Upper lobe of right lung (tissue), 1 donor: ENCODE results near the gene GCLM. TPM values are rescaled to one million over a fixed set of nuclear protein-coding genes. Genes with fewer than 3 reads are reported as not detected.
A peak's percentile ranks its signal among the peaks of the same experiment; 100 is the strongest.

Source experiments
- ATAC-seq: fragments of 200-7000 bp; cut with Tn5 transposase; one replicate; pipeline ENCODE4 v1.9.1; 2020; ENCODE audit warnings: mild to moderate bottlenecking, moderate library complexity
- DNase-seq: peaks from one replicate; pipeline ENCODE4 v3.0.0-alpha.2; 2020
- H3K27ac ChIP-seq: fragments of 200-600 bp; one replicate; pipeline ENCODE4 v1.8.0; 2022
- H3K27me3 ChIP-seq: fragments of 200-600 bp; one replicate; pipeline ENCODE4 v1.8.0; 2022; ENCODE audit warnings: mild to moderate bottlenecking
- H3K36me3 ChIP-seq: fragments of 200-600 bp; one replicate; pipeline ENCODE4 v1.8.0; 2022
- H3K4me1 ChIP-seq: fragments of 200-600 bp; one replicate; pipeline ENCODE4 v1.8.0; 2022
- H3K4me3 ChIP-seq: fragments of 200-600 bp; one replicate; pipeline ENCODE4 v1.8.0; 2022; ENCODE audit warnings: mild to moderate bottlenecking
- H3K9me3 ChIP-seq: fragments of 200-600 bp; one replicate; pipeline ENCODE4 v1.8.0; 2022
- CTCF ChIP-seq: fragments of 200-600 bp; IDR thresholded peaks from one replicate; pipeline ENCODE4 v1.8.0; 2022; ENCODE audit warnings: antibody characterized with exemption
- intact Hi-C: fragments of 100-400 bp; cut with DNase I; formaldehyde crosslinking; loops from one replicate; pipeline ENCODE4 v1.11.0; 2022
- total RNA-seq: library from RNA; stranded (reverse); fragmentation: NEBNext Ultra II Directional; extraction: Animal tissue kit (Norgen Biotek cat#: 25700); gene quantifications from one replicate; pipeline ENCODE4 v1.2.1, GENCODE V29; 2021
- donor health status: DM: no; HTN: yes; CAD: no; lungs with severe emphysema.

GCLM gene
- total RNA-seq, 1 donor from 2014 or later = 24.5 TPM

- H3K4me1 ChIP-seq = peaks cover 23% of the 10 kb centered on the region
- ATAC-seq (peak; percentile 8), DNase-seq (no peak)
- H3K36me3 ChIP-seq = peaks cover 21% of the 10 kb centered on the region
- intact Hi-C loops = no loop called here
- H3K27ac ChIP-seq = peak overlapping the region; percentile 20
- no peaks in the 10 kb centered on the region for H3K9me3 ChIP-seq
- no peaks in the 10 kb centered on the region for H3K27me3 ChIP-seq
- no peak for TF ChIP-seq CTCF
- no peak overlapping the region for H3K4me3 ChIP-seq
Observed at GRCh38 chr1:93904228-93904627, 5.0 kb downstream of the GCLM start.

DNA sequence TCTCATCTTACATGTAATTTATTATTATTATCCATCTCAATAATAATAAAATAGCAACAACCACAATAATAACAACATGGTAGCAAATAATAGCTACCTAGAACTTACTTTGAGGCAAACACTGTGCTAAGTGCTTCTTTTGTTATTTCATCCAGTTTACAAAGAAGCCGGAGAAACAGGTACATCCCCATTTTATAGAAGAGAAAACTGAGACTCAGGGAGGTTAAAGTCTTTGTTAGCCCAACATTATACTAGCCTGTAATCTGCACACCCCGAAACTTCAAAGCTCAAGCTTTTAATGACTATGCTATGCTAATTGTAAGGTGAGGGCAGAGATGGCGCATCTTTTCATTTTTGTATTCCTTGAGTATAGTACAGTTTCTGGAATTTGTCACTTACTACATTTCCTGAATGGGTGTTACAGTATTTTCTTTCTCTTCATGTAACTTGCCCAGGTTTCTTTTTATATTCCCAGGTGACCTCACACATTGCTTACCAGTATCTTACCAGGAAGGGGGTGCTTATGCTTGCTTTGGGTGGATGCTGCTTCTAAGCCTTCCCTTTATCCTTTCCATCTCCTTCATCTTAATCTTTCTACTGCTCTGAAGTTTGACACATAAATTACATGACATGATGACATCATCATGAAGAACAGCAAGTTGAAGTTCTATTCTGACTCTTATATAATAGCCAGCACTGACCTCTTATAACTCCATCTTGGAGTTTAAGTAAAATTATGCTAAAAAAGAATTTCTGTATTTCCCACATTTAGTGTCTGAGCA is 8.3 kb downstream of the GCLM start:
- intact Hi-C loops = no loop called here
- TF ChIP-seq CTCF = no peak
- H3K9me3 ChIP-seq = no peaks in the 10 kb centered on the region
- peaks cover 43% of the 10 kb centered on the region for H3K36me3 ChIP-seq
- no peak overlapping the region for H3K4me3 ChIP-seq
- ATAC-seq = no peak
- no peak for DNase-seq
- H3K27ac ChIP-seq = no peak overlapping the region
- H3K4me1 ChIP-seq = peaks cover 11% of the 10 kb centered on the region
- no peaks in the 10 kb centered on the region for H3K27me3 ChIP-seq

- Histone ChIP-seq H3K9me3 (no peaks in the 10 kb centered on the region), H3K27me3 (no peaks in the 10 kb centered on the region), H3K36me3 (peaks cover 55% of the 10 kb centered on the region), H3K27ac (no peak overlapping the region), H3K4me1 (peaks cover 10% of the 10 kb centered on the region), H3K4me3 (no peak overlapping the region)
- ATAC-seq (no peak), DNase-seq (no peak)
- no peak for TF ChIP-seq CTCF
- intact Hi-C loops = no loop called here
Observed at GRCh38 chr1:93899543-93900207, 9.6 kb downstream of the GCLM start.

- Histone ChIP-seq H3K4me1 (no peaks in the 10 kb centered on the region), H3K4me3 (no peak overlapping the region), H3K36me3 (peaks cover 26% of the 10 kb centered on the region), H3K27me3 (no peaks in the 10 kb centered on the region), H3K9me3 (no peaks in the 10 kb centered on the region), H3K27ac (no peak overlapping the region)
- TF ChIP-seq CTCF = no peak
- intact Hi-C loops = no loop called here
- ATAC-seq = no peak
- DNase-seq = no peak
Observed at GRCh38 chr1:93888900-93889299, 20.3 kb downstream of the GCLM start.

DNA sequence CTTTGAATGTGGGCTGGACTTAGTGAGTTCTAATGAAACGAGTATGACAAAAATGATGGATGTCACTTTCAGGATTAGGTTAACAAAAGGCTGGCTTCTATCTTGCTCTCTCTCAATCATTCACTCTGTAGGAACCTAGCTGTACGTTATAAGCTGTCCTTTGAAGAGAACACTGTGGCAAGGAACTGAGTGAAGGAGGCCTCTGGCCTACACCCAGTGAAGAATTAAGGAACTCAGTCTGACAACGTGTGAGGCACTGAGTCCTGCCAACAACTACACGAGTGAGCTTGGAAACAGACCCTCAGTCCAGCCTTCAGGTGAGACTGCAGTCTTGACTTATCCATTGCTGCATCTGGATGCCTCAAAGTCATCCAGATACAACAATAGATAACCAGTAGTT is 27.0 kb downstream of the GCLM start:
- no peak for DNase-seq
- no peak overlapping the region for H3K27ac ChIP-seq
- no peak overlapping the region for H3K4me3 ChIP-seq
- no peak for TF ChIP-seq CTCF
- peaks cover 4% of the 10 kb centered on the region for H3K36me3 ChIP-seq
- peaks cover 18% of the 10 kb centered on the region for H3K4me1 ChIP-seq
- H3K9me3 ChIP-seq = no peaks in the 10 kb centered on the region
- H3K27me3 ChIP-seq = no peaks in the 10 kb centered on the region
- intact Hi-C loops = no loop called here
- ATAC-seq = no peak
